IPS-18c (cell line): ENCODE results near the gene ANKRD13D.
A peak's percentile ranks its signal among the peaks of the same experiment; 100 is the strongest.
"Not testable (repeated sequence)": the region's sequence is repeated elsewhere in the genome, so short reads cannot be mapped to it uniquely, and the experiment has no call there.

Experiments
- H3K4me3 ChIP-seq: 2 replicates; pipeline ENCODE4 v1.7.0; 2013; ENCODE audit warnings: low read depth, mild to moderate bottlenecking, low read length, moderate library complexity; ENCODE audit not compliant: insufficient read depth
- H3K9me3 ChIP-seq: one replicate; pipeline ENCODE4 v1.6.1; 2013; ENCODE audit warnings: mild to moderate bottlenecking, low read length, moderate library complexity; ENCODE audit not compliant: control insufficient read depth, insufficient read depth

ANKRD13D gene

DNA sequence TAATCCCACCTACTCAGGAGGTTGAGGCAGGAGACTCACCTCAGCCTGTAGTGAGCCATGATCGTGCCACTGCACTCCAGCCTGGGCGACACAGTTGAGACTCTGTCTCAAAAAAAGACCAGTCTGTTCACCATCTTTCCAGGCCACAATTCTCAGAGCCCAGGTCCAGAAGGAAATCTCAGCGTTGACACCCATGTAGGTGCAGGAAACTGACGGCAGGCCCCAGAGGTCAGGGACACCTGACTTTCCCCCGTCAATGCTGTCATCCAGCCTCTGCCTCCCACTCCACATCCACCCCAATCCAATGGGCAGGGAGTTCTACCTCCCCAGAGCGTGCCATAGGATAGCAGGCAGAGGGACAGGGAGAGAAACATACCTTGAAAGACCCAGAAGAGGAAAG lies 28.7 kb upstream of the ANKRD13D start:
- no peak overlapping the region for H3K4me3 ChIP-seq
- no peaks in the 10 kb centered on the region for H3K9me3 ChIP-seq

DNA sequence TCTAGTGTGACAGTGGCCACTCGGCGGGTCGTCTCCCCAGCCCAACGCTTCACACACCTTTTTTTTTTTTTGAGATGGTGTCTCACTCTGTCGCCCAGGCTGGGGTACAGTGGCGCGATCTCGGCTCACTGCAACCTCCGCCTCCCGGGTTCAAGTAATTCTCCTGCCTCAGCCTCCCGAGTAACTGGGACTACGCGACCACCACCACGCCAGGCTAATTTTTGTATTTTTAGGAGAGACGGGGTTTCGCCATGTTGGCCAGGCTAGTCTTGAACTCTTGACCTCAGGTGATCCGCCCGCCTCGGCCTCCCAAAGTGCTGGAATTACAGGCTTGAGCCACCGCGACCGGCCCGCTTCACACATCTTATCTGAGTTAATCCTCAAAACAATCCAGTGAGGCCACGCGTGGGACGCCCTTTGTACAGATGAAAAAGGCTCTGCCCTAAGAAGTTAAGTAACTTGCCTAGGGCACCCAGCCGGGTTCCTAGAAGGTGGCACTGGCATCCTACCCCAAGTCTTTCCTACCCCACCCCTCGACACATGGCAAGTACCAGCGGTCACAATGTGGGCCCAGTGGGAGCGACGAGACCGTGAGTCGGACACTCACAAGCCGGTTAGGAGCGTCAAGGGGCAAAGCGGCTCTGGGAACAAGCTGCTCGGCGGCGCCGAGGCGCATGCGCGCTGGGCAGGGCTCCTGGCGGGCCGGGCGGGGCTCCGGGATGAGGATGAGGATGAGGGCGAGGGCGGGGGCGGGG lies 28.0 kb upstream of the ANKRD13D start:
- H3K9me3 ChIP-seq: not testable (repeated sequence)
- peak overlapping the region; percentile 40 for H3K4me3 ChIP-seq

DNA sequence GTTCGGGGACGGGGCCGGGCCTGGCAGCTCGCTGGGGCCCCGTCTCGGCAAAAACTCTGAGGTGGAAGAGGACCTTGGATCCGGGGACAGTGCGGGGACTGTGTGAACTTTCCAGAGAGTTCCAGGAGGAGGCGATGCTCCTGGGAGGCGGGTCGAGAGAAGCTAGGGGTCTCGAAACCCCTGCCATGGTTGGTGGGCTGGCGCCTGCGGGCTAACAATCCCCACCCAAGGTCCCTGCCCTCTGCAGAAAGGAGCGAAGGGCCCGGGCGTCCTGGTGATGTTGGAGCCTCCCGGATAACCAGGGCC lies 27.5 kb upstream of the ANKRD13D start:
- H3K4me3 ChIP-seq: peak overlapping the region; percentile 40
- no peaks in the 10 kb centered on the region for H3K9me3 ChIP-seq

DNA sequence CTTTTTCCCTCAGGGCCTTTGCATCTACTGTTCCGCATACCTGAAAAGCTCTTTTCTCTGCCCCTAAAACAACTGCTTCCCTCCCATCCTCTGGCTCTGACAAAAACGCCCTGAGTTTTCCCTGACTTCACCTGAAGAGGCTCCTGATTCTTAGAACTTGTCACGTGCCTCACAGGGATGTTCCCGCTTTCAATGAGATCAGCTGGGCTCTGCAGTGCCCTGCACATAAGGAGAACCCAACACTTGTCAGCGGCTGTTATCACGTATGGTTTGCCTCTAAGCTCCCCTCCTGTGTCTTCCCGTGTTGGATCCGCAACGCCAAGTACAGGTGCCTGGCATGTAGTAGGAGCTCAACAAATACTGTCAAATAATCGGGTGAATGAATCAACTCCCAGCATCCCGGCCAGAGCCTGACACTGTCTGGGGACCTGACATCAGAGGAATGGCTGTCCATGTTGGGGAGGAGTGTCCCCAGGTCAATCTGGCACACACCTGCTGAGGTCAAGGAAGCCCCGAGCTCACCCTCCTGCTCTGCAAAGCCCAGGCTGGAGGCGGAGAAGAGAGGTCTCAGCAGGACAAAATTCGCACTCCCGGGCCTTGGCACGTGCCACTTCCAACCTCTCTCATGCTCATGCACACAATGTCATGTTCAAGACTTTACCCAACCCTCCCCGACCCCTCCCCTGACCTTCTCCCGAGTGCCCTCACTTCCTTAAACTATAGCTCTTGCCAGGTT lies 27.0 kb upstream of the ANKRD13D start:
- H3K4me3 ChIP-seq: peak overlapping the region; percentile 40; the same call in 1 of the 2 replicates
- H3K9me3 ChIP-seq: no peaks in the 10 kb centered on the region

DNA sequence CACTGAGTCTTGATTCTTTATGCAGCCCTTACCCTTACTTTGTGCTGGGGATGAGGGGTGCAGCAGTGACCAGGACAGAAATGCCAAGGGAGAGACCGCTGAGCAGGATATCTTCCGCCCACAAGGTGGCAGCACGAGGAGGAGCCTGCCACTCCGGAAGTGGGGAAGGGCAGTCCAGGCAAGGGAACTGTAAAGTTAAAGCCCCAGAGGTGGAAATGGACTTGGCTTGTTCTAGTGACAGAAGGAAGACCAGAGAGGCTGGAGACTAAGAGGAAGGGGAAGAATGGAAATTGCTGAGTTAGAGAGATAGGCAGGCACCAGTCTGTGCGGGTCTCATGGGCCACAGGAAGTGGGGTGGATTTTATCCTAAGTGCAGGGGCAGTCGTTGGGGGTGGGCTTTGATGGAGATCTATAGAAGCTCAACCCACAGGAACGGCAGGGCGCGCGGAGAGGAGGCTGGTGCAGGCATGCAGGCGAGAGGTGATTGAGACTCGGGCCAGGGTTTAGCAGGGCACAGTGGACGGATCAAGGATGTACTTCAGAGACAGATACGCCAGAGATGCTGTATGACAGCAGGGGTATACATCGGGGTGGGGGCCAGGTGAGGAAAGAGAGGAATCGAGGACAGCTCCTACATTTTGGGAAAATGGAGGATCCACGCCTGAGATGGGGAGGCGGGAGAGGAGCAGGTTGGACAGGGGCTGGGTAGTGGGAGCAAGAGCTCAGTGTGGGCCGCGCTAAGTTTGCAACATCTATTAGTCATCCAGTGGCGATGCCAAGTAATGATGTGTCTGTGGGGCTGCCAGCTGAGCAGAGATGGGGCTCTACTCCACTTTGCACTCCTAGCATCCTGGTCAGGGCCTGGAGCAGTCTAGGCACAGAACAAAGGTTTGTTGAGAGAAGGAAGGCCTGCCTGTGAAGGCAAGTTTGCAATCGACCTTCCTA lies 26.1 kb upstream of the ANKRD13D start:
- H3K9me3 ChIP-seq: no peaks in the 10 kb centered on the region
- no peak overlapping the region for H3K4me3 ChIP-seq

DNA sequence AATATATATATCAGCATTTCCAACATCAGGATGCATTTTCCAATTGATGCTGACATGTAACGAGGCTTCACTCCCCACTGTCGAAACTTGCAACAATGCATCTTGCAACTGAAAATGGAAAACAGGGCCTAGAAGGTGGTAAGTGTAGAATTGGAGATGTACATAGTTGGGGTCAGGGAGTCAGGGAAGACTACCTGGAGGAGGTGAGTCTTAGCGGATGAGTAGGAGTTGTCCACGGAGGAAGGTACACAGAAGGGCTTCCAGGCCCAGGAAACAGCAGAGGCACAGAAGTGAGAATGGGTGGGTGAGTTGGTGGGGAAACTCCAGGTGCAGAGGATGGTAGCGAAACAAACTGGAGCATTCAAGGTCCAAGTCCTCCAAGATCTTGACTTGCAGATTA lies 24.8 kb upstream of the ANKRD13D start:
- Histone ChIP-seq H3K4me3 (no peak overlapping the region), H3K9me3 (no peaks in the 10 kb centered on the region)

DNA sequence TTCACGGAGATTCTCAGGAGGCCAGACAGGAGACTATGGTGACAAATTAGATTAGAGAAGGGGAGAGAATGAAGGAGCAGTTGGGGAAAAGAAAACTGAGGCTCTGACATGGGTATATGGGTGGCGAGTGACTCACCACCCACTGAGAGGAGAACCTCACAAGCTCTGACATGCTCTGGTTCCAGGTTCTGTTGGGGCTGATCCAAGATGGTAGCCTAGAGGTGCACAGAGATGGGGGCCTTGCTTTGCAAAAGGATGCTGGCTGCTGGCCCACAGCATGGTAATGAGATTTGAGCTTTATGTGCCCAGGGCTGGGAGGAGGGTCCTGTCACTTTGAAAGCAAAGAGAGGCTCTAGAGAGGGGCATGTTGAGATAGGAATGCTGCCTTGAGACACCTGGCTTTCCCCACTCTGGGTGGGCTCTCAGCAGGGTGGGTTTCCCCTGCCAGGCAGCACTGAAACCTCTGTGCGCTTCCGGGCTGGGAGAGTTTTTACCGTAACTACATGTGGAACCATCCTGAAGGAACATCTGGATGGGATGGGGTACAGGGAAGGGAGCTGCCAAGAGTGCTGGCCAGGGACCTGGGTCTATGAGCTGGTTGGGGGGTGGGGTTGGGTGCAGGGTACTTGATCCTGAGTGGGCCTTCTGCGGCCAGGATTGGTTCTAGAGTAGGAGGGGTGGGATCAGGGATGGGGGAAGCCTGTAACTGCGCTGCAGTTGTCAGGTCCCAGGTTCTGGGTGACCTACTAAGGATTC lies 24.0 kb upstream of the ANKRD13D start:
- H3K9me3 ChIP-seq: no peaks in the 10 kb centered on the region
- H3K4me3 ChIP-seq: no peak overlapping the region

DNA sequence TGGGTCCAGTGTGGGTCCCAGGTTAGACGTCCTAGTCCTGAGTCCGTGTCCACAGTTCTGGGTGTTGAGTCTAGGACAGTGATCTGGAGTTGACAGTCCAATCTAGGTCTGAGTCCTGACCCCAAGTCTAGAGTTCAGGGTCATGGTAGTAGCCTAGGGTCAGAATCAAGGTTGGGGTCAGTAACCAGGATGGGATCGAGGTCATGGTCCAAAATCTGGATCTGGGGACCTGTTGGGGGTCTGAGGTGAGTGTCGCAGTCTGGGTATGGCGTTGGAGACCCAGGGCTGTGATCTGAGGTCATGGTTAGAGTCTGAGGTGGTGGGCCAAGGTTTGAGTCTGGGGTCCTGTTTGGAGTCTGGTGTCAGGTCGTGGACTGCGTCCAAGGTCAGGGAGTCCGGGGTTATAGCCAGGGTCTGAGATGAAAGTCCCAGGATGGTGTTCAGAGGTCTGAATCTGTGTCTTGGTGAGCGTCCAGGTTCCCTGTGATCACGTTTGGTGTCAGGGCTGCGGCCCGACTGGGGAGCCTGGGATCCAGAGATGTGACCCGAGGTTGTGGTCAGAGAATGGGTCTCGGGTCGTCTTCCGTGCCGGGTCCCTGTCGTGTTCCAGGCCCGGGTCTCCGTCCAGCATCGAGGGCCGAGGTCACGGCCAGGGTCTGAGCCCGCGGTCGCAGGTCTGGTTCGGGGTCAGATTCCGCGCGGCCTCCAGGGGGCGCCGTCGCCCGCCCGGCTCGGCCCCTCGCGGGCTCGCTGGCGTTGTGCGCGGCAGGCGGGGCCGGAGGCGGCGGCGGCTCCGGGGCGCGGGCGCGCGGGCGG lies 23.3 kb upstream of the ANKRD13D start:
- Histone ChIP-seq H3K4me3 (no peak overlapping the region), H3K9me3 (no peaks in the 10 kb centered on the region)

DNA sequence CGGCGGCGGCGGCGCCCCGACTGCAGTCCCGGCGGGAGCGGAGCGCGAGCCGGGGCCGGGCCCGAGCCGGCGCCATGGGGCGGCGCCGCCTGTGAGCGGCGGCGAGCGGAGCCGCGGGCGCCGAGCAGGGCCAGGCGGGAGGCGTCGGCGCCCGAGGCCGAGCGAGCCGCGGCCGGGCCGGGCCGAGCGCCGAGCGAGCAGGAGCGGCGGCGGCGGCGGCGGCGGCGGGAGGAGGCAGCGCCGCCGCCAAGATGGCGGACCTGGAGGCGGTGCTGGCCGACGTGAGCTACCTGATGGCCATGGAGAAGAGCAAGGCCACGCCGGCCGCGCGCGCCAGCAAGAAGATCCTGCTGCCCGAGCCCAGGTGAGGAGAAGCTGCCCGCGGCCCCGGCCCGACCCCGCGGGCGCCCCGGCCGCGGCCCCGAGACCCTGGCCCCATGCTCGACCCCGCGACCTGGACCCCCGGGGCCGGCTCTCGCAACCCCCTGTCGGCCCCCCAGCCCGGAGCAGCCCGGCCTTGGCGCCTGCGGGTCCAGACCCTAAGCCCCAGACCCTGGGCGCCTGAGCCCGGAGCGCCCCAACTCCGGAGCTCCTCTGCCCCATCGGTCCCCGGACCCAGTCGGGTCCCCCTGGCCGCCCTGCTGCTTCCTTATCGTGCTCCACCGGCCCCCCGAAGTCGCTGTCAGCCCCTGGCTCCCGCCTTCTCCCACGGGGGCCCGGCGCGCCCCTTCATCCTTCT lies 22.5 kb upstream of the ANKRD13D start, which contains the start of gene GRK2:
Gene GRK2 (plus strand): TSS at position 25 of the 739 bp plus-strand sequence. CDS start 227 bp downstream, at position 252.
- H3K9me3 ChIP-seq: no peaks in the 10 kb centered on the region
- H3K4me3 ChIP-seq: peak within 1 kb of the TSS; percentile 72

DNA sequence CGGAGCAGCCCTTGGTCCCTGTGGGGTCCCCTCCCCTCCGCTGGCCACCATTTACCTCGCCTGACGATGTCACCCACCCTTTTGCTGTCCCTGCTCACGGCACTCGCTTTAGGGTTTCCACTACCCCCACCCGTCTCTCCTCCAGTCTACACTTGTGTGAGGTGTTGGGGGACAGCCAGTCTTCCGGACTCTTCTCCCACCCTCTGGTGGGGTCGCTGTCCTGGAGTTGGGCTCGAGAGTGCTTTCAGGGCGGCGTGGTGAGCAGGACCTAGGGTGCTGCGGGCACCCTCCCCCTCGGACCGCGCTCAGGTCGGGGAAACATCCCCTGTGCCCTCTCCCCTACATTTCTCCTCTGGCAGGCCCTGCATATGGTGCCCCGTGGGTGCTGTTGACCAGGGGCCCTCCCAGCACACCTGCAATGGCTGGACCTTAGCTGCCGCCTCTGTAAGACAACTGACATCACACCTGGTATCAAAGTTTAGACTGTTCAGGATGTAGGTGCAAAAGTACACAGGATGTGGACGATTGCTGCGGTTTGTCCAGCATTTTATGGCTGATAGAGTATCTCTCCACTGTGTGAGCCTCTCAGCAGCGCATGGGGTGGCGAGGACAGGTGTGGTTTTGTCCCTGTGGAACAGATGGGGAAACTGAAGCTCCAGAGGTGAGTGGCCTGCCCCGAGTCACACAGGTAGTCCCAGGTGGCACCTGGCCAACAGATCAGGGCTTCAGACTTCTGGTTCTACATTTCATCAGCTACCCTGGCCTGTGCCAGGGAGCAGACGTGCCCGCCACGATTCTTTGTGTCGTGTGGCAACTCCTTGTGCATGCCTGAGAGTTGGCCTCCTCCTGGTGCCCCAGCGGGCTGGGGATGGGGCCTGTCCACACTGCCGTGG lies 21.7 kb upstream of the ANKRD13D start:
- H3K4me3 ChIP-seq: peak overlapping the region; percentile 72
- no peaks in the 10 kb centered on the region for H3K9me3 ChIP-seq

DNA sequence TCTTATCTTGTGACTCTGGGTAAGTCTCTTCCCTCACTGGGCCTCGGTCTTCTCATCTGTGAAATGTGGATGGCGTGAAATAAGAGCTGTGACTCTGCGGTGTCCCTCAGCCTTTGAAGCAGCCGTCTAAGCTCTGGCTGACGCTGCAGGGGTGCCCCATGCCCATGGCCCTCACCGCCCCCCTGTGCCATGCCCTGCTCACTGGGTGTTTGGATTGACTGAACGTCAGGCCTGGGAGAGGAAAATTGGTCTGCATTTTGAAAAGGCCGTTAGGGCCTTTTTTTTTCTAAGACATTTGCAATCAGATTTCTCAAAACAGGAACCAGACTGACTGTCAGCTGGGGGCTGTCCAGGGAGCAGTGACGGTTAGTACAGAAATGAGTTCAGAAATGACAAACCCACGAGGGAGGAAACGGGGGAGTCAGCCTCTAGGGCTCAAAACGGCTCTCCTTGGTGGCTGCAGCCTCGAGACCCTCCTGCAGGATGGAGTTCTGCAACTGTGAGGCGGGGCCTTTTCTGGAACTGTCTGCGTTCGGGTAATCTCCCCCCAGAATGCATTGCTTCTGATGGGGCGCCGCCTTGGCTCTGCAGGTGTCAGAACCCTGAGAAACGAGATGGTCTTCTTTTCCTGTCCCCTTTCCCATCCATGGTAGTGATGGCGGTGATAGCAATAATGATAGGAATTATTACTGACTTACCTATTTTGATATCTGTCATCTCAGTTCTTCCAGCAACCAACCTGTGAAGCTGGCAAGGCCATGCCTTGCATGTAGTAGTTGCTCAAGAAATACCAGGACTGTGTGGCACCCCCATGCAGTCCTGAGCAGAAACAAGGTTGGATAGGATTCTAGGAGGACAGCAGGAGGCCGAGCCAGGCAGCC lies 20.8 kb upstream of the ANKRD13D start:
- H3K9me3 ChIP-seq: no peaks in the 10 kb centered on the region
- H3K4me3 ChIP-seq: no peak overlapping the region; the same call in 1 of the 2 replicates

DNA sequence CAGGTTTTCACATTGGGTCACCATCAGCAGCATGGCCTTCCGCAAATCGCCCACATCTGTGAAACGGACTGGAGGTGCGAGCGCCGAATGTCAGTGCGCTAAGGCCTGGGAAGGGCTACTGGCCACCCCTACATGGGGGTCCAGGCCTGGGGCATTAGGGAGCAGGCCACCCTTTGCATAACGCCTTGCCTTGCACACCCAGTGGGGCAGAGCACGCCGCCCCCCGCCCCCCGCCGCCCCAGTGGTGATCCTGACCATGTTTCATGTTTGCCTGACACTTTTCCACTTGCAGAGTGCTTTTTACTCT lies 20.2 kb upstream of the ANKRD13D start:
- Histone ChIP-seq H3K4me3 (no peak overlapping the region), H3K9me3 (no peaks in the 10 kb centered on the region)

DNA sequence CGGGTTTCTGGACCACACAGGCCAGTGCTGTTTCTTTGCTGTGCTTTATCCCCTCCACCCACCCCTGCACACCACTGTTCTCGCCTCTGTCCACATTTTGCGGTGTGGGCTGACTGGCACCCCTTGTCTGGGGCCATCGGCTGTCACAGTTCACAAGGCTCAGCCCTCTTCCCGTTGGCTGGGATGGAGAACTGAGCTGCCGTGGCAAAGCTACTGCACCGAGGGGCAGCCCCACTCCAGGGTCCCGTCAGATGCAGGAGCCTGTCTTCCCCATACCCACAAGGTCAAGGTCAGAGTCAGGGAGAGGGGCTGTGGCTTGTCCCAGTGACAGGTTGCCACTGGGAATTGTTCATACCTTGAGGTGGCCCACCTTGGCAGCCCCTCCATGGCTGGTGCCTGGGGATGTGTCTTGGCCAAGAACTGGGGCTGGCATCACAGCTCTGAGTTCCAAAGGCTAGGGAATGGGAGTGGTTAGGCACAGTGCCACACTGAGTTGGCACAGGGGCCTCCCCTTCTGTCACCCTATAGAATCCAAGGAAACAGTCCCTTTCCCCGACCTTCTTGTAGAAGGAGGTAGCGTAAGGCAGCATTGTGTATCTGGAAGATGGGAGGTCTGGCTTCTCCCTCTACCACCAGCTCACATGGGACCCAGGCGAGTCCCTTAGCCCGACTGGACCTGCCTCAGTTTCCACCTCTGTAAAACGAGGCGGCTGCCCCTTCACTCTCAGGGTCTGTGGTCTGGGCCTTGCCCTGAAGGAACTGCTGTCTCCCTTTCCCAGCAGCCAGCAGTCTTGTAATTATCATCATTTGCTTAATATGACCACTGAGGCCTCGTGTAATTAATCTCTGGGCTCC lies 19.5 kb upstream of the ANKRD13D start:
- H3K4me3 ChIP-seq: peak overlapping the region; percentile 28; the same call in 1 of the 2 replicates
- H3K9me3 ChIP-seq: no peaks in the 10 kb centered on the region
